ENCODE data around the gene ERBB4. TPM values are rescaled to one million over a fixed set of nuclear protein-coding genes. Genes with fewer than 3 reads are reported as not detected.

Gene ERBB4
- total and polyA plus RNA-seq, 10 of the 15 experiments (the other 5 are each of a cell fraction or from before 2014, with no cell fraction given), result under 0.01 to 0.23 (median 0.01) TPM; not detected in 4

- in situ Hi-C loops (cut with MboI) (no loop called here), intact Hi-C loops (cut with micrococcal nuclease; ENCODE audit: unreplicated experiment) (no loop called here)
- DNase-seq (ENCODE audit: low read depth, low spot score) (no peak), FAIRE-seq (no peak), ATAC-seq (no peak)
- WGBS (ENCODE audit: insufficient coverage, insufficient replicate concordance, low lambda C conversion rate, missing lambda C conversion rate), result 31% methylated on average over 1 of the region's 1 CpG
- BruUV-seq (replicated peaks), result no TSS peak
- H3K4me1 ChIP-seq (ENCODE audit: control insufficient read depth, insufficient read depth, low read length), result no peaks in the 10 kb centered on the region
- no peaks in the 10 kb centered on the region for H4K20me1 ChIP-seq (ENCODE audit: control insufficient read depth, insufficient read depth)
- no peaks in the 10 kb centered on the region for H3K79me2 ChIP-seq (ENCODE audit: control insufficient read depth, insufficient read depth, low read length)
- no peak overlapping the region for H3K4me3 ChIP-seq
- no peak overlapping the region for H3K27ac ChIP-seq (ENCODE audit: control insufficient read depth, insufficient read depth)
- POLR2A ChIA-PET, result no interaction called here
- H3K9ac ChIP-seq (ENCODE audit: control insufficient read depth, insufficient read depth, low read length), result no peak overlapping the region
- no peaks in the 10 kb centered on the region; a peak in 1 of 4 replicates for H3K27me3 ChIP-seq (replicated peaks in 1 of 2; ENCODE audit: control insufficient read depth in 2 of 2, insufficient read depth in 2 of 2, low read length in 1 of 2)
- no peaks in the 10 kb centered on the region for H3K9me3 ChIP-seq (replicated peaks; ENCODE audit: control insufficient read depth, insufficient read depth, low read length)
- no peak overlapping the region for H2AFZ ChIP-seq (ENCODE audit: control insufficient read depth, low read depth, low read length)
- CTCF ChIA-PET, result no interaction called here
- no peaks in the 10 kb centered on the region for H3K36me3 ChIP-seq (ENCODE audit: control insufficient read depth in 2 of 2, insufficient read depth in 2 of 2, low read length in 1 of 2)
- TF ChIP-seq ESRRA (IDR thresholded peaks at IDR 0.05; ENCODE audit: low read length) (no peak), CBFB (IDR thresholded peaks at IDR 0.05; ENCODE audit: low read depth) (no peak), SIX5 (IDR thresholded peaks at IDR 0.05; ENCODE audit: low read depth, low read length, severe bottlenecking) (no peak), REST (IDR thresholded peaks at IDR 0.05; ENCODE audit: low read depth, low read length) (no peak), WRNIP1 (IDR thresholded peaks at IDR 0.05; ENCODE audit: borderline replicate concordance, low read depth, low read length) (no peak), TBL1XR1 (IDR thresholded peaks at IDR 0.05; ENCODE audit: low read depth, low read length) (no peak), NRF1 (conservative IDR thresholded peaks at IDR 0.05; ENCODE audit: low read depth, low read length) (no peak), ZZZ3 (IDR thresholded peaks at IDR 0.05; ENCODE audit: control insufficient read depth, insufficient read length, low read depth) (no peak), GATAD2B (conservative IDR thresholded peaks at IDR 0.05; ENCODE audit: low read depth) (no peak)
- TF ChIP-seq, protein P1, sequence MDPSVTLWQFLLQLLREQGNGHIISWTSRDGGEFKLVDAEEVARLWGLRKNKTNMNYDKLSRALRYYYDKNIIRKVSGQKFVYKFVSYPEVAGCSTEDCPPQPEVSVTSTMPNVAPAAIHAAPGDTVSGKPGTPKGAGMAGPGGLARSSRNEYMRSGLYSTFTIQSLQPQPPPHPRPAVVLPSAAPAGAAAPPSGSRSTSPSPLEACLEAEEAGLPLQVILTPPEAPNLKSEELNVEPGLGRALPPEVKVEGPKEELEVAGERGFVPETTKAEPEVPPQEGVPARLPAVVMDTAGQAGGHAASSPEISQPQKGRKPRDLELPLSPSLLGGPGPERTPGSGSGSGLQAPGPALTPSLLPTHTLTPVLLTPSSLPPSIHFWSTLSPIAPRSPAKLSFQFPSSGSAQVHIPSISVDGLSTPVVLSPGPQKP (IDR thresholded peaks at IDR 0.05; ENCODE audit: low read depth, low read length), result no peak
- TF ChIP-seq, protein P2, sequence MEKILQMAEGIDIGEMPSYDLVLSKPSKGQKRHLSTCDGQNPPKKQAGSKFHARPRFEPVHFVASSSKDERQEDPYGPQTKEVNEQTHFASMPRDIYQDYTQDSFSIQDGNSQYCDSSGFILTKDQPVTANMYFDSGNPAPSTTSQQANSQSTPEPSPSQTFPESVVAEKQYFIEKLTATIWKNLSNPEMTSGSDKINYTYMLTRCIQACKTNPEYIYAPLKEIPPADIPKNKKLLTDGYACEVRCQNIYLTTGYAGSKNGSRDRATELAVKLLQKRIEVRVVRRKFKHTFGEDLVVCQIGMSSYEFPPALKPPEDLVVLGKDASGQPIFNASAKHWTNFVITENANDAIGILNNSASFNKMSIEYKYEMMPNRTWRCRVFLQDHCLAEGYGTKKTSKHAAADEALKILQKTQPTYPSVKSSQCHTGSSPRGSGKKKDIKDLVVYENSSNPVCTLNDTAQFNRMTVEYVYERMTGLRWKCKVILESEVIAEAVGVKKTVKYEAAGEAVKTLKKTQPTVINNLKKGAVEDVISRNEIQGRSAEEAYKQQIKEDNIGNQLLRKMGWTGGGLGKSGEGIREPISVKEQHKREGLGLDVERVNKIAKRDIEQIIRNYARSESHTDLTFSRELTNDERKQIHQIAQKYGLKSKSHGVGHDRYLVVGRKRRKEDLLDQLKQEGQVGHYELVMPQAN (conservative IDR thresholded peaks at IDR 0.05), result no peak
- TF ChIP-seq, protein P3, sequence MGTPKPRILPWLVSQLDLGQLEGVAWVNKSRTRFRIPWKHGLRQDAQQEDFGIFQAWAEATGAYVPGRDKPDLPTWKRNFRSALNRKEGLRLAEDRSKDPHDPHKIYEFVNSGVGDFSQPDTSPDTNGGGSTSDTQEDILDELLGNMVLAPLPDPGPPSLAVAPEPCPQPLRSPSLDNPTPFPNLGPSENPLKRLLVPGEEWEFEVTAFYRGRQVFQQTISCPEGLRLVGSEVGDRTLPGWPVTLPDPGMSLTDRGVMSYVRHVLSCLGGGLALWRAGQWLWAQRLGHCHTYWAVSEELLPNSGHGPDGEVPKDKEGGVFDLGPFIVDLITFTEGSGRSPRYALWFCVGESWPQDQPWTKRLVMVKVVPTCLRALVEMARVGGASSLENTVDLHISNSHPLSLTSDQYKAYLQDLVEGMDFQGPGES (IDR thresholded peaks at IDR 0.05), result no peak
- SMC1A ChIA-PET (ENCODE audit: uncharacterized antibody, unreplicated experiment), result no interaction called here
- RAD21 ChIA-PET (ENCODE audit: unreplicated experiment), result no interaction called here
- H3K4me2 ChIP-seq (ENCODE audit: control insufficient read depth, insufficient read depth), result no peak overlapping the region
Measured at GRCh38 chr2:212284166-212284565, 254.4 kb downstream of the ERBB4 start.
